Smooth muscle cell (in vitro differentiated cells): Measurements from ENCODE around the gene NUBP2. TPM values are rescaled to one million over a fixed set of nuclear protein-coding genes. Genes with fewer than 3 reads are reported as not detected.

Source experiments
- DNase-seq: peaks from one replicate; lab custom pipeline; 2025; ENCODE audit not compliant: unreplicated experiment; lab: John Stamatoyannopoulos, UW
- H2AFZ ChIP-seq: fragments of 200-600 bp; sonication (generic); 2 replicates; pipeline ENCODE4 v1.6.0; 2016; ENCODE audit warnings: antibody characterized with exemption, low read depth, mild to moderate bottlenecking
- H3F3A ChIP-seq: fragments of 200-600 bp; sonication (generic); 2 replicates; pipeline ENCODE4 v1.6.0; 2017; ENCODE audit warnings: antibody characterized with exemption, low read depth
- H3K27ac ChIP-seq: fragments of 200-600 bp; sonication (generic); 2 replicates; pipeline ENCODE4 v1.5.1; 2016; ENCODE audit warnings: low read depth, mild to moderate bottlenecking
- H3K27me3 ChIP-seq: fragments of 200-600 bp; sonication (generic); 2 replicates; pipeline ENCODE4 v1.6.1; 2016; ENCODE audit warnings: low read depth, mild to moderate bottlenecking
- H3K36me3 ChIP-seq: fragments of 200-600 bp; sonication (generic); 2 replicates; pipeline ENCODE4 v1.5.1; 2016; ENCODE audit warnings: low read depth
- H3K4me1 ChIP-seq: fragments of 200-600 bp; sonication (generic); 2 replicates; pipeline ENCODE4 v1.5.1; 2016; ENCODE audit warnings: low read depth
- H3K4me2 ChIP-seq: fragments of 200-600 bp; sonication (generic); 2 replicates; pipeline ENCODE4 v1.6.0; 2016; ENCODE audit warnings: mild to moderate bottlenecking
- H3K4me3 ChIP-seq: fragments of 200-600 bp; sonication (generic); 2 replicates; pipeline ENCODE4 v1.5.1; 2016; ENCODE audit warnings: mild to moderate bottlenecking
- H3K79me2 ChIP-seq: fragments of 200-600 bp; sonication (generic); 2 replicates; pipeline ENCODE4 v1.6.0; 2016; ENCODE audit warnings: low read depth, mild to moderate bottlenecking
- H3K9ac ChIP-seq: fragments of 200-600 bp; sonication (generic); 2 replicates; pipeline ENCODE4 v1.6.0; 2016; ENCODE audit warnings: low read depth
- H3K9me3 ChIP-seq: fragments of 200-600 bp; sonication (generic); replicated peaks from 2 replicates; pipeline ENCODE4 v1.5.1; 2016; ENCODE audit warnings: low read depth
- H4K20me1 ChIP-seq: fragments of 200-600 bp; sonication (generic); 2 replicates; pipeline ENCODE4 v1.6.0; 2016; ENCODE audit warnings: low read depth
- WGBS: methylation state at CpG from one replicate; pipeline ENCODE4 v1.1.7; 2016; ENCODE audit warnings: low lambda C conversion rate; 5-methylcytosine and 5-hydroxymethylcytosine counted together
- polyA plus RNA-seq: library from polyadenylated mRNA; unstranded; fragments of >200 nt; fragmentation: Nextera tagmentation; extraction: Ambion mirVana; gene quantifications from 2 replicates; pipeline ENCODE4 v1.2.1, GENCODE V29; 2016
- total RNA-seq: library from RNA; depleted of rRNA; stranded (reverse); fragments of >200 nt; gene quantifications from 2 replicates; pipeline ENCODE4 v1.2.3, GENCODE V29; 2014
- TF ChIP-seq, protein P1 (sequence below): fragments of 200-600 bp; sonication (generic); IDR thresholded peaks from 2 replicates; pipeline ENCODE4 v1.5.1; 2017; ENCODE audit warnings: borderline replicate concordance, mild to moderate bottlenecking, antibody characterized with exemption; ENCODE audit not compliant: insufficient read depth, poor library complexity, severe bottlenecking

The NUBP2 gene
- total and polyA plus RNA-seq, 2 experiments from 2014 or later, result 48.0 to 80.8 TPM

DNA sequence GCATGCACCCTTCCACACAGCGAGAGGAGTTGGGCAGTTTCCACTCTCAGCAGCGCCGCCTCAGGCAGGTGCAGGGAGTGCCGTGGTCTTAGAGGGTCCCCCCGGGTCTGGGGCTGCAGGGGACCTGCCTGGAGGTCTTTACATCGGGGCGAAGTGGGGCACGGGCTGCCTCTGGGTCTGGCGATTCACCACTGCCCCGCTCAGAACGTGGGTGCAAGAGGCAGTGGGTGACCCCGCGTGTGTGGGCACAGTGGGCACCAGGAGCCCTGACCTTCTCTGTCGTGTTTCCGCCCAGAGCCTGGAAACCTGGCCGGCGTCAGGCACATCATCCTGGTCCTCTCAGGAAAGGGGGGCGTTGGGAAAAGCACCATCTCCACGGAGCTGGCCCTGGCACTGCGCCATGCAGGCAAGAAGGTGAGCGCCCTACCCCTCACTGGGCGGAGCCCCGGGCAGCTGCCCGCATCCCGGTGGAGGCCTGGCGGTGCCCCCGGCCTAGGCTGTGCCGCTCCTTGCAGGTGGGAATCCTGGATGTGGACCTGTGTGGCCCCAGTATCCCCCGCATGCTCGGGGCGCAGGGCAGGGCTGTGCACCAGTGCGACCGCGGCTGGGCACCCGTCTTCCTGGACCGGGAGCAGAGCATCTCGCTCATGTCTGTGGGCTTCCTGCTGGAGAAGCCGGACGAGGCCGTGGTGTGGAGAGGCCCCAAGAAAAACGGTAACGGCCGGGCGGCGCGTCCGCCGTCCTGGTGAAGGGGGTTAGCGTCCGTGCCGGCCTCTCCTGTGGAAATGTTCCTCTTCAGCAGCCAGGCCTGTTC lies 3.7 kb downstream of the NUBP2 start:
- Histone ChIP-seq H3K4me2 (no peak overlapping the region), H4K20me1 (peaks cover 45% of the 10 kb centered on the region), H3K4me1 (peaks cover 1% of the 10 kb centered on the region), H3K27me3 (no peaks in the 10 kb centered on the region), H3K79me2 (peaks cover 40% of the 10 kb centered on the region), H3K27ac (no peak overlapping the region), H3K9me3 (no peaks in the 10 kb centered on the region), H3K36me3 (no peaks in the 10 kb centered on the region), H3K9ac (no peak overlapping the region), H2AFZ (no peak overlapping the region), H3K4me3 (no peak overlapping the region), H3F3A (no peaks in the 10 kb centered on the region)
- 97% methylated on average over 48 of the region's 51 CpGs for WGBS
- TF ChIP-seq, protein P1, sequence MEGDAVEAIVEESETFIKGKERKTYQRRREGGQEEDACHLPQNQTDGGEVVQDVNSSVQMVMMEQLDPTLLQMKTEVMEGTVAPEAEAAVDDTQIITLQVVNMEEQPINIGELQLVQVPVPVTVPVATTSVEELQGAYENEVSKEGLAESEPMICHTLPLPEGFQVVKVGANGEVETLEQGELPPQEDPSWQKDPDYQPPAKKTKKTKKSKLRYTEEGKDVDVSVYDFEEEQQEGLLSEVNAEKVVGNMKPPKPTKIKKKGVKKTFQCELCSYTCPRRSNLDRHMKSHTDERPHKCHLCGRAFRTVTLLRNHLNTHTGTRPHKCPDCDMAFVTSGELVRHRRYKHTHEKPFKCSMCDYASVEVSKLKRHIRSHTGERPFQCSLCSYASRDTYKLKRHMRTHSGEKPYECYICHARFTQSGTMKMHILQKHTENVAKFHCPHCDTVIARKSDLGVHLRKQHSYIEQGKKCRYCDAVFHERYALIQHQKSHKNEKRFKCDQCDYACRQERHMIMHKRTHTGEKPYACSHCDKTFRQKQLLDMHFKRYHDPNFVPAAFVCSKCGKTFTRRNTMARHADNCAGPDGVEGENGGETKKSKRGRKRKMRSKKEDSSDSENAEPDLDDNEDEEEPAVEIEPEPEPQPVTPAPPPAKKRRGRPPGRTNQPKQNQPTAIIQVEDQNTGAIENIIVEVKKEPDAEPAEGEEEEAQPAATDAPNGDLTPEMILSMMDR, result no peak
- DNase-seq, result no peak

DNA sequence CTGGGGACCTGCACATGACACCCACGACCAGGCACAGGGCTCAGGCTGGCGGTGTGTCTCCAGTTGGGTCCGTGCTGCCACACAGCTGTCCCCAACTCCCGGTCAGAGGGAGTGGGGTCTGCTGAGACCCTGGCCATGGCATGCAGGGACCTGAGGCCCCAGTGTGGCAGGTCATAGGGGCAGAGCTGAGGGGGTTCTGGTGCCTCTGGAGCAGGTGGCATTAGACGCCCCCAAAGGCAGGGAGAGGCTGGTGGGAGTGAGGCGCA lies 4.2 kb downstream of the NUBP2 start:
- peaks cover 38% of the 10 kb centered on the region for H3K79me2 ChIP-seq
- H3K9me3 ChIP-seq, result no peaks in the 10 kb centered on the region
- peaks cover 44% of the 10 kb centered on the region for H4K20me1 ChIP-seq
- no peaks in the 10 kb centered on the region for H3K27me3 ChIP-seq
- H3K4me3 ChIP-seq, result no peak overlapping the region
- WGBS, result 93% methylated on average over 6 of the region's 6 CpGs
- no peak overlapping the region for H3K9ac ChIP-seq
- H3K27ac ChIP-seq, result no peak overlapping the region
- TF ChIP-seq, protein P1, result no peak
- no peak overlapping the region for H3K4me2 ChIP-seq
- H3K4me1 ChIP-seq, result no peaks in the 10 kb centered on the region
- no peak overlapping the region for H2AFZ ChIP-seq
- H3F3A ChIP-seq, result no peaks in the 10 kb centered on the region
- H3K36me3 ChIP-seq, result no peaks in the 10 kb centered on the region
- DNase-seq, result no peak

DNA sequence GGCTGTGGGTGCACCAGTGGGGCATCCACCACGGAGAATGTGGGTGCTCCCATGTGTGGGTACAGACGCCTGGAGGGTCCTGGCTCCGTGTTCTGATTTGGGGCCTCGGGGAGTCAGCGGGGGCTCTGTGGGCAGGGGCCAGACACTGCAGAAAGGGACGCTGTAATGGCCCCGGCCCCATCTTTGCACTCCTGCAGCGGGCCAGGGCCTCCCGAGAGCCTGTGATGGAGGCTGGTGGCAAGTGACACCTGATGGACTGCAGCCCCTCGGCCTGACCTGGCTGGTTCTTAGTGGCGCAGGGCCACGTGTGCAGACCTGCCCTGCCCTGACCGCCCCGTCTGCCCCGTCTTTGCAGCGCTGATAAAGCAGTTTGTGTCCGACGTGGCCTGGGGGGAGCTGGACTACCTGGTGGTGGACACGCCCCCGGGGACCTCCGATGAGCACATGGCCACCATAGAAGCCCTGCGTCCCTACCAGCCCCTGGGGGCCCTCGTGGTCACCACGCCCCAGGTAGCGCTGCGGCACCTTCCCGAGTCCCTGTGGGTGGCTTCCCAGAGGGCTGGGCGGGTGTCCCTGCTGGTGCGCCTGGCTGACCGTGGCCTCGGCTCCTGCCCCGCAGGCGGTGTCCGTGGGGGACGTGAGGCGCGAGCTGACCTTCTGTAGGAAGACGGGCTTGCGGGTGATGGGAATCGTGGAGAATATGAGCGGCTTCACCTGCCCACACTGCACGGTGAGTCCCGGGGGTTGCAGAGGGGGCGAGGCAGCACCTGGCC lies 4.7 kb downstream of the NUBP2 start:
- H2AFZ ChIP-seq, result no peak overlapping the region
- H3K9me3 ChIP-seq, result no peaks in the 10 kb centered on the region
- H3K27ac ChIP-seq, result no peak overlapping the region
- no peaks in the 10 kb centered on the region for H3K27me3 ChIP-seq
- no peaks in the 10 kb centered on the region for H3K36me3 ChIP-seq
- no peak overlapping the region for H3K9ac ChIP-seq
- no peak for DNase-seq
- no peak overlapping the region for H3K4me2 ChIP-seq
- TF ChIP-seq, protein P1, result no peak
- H3K79me2 ChIP-seq, result peaks cover 37% of the 10 kb centered on the region
- H3F3A ChIP-seq, result no peaks in the 10 kb centered on the region
- H3K4me3 ChIP-seq, result no peak overlapping the region
- H3K4me1 ChIP-seq, result no peaks in the 10 kb centered on the region
- WGBS, result 97% methylated on average over 34 of the region's 44 CpGs
- peaks cover 44% of the 10 kb centered on the region for H4K20me1 ChIP-seq
